Vagina (tissue), 2 donors: ENCODE data around the gene DNMBP. TPM values are rescaled to one million over a fixed set of nuclear protein-coding genes. Genes with fewer than 3 reads are reported as not detected.

Experiments
- DNase-seq, 2 donors: peaks; one replicate each; pipeline ENCODE4 v3.0.0-alpha.2; 2017; ENCODE audit errors: extremely low spot score in 2 of 2
- H3K27ac ChIP-seq: fragments of 200-600 bp; sonication (generic); one replicate; pipeline ENCODE4 v1.5.1; 2019
- H3K27me3 ChIP-seq: fragments of 200-600 bp; sonication (generic); one replicate; pipeline ENCODE4 v1.5.1; 2019
- H3K36me3 ChIP-seq, 2 donors: fragments of 200-600 bp; sonication (generic); one replicate each; pipeline ENCODE4 v1.5.1; 2017 to 2019
- H3K4me1 ChIP-seq: fragments of 200-600 bp; sonication (generic); one replicate; pipeline ENCODE4 v1.5.1; 2019
- H3K4me3 ChIP-seq, 2 donors: fragments of 200-600 bp; sonication (generic); 1 replicate in 1 of 2; 2 replicates in 1 of 2; pipeline ENCODE4 v1.5.1; 2016 to 2019
- H3K9me3 ChIP-seq: fragments of 200-600 bp; sonication (generic); one replicate; pipeline ENCODE4 v1.5.1; 2019
- POLR2A ChIP-seq, 2 donors: fragments of 450-650 bp; IDR thresholded peaks; one replicate each; pipeline ENCODE4 v1.6.1; 2017; ENCODE audit warnings: antibody characterized with exemption in 2 of 2, mild to moderate bottlenecking in 2 of 2, moderate library complexity in 2 of 2
- POLR2AphosphoS5 ChIP-seq, 2 donors: sonication (generic); formaldehyde crosslinking; IDR thresholded peaks; one replicate each; pipeline ENCODE4 v1.9.0; 2017; ENCODE audit warnings: antibody characterized with exemption in 2 of 2, mild to moderate bottlenecking in 2 of 2, low read depth in 1 of 2; ENCODE audit not compliant: insufficient read depth in 1 of 2
- intact Hi-C: fragments of 100-400 bp; cut with DNase I; formaldehyde crosslinking; loops from one replicate; pipeline ENCODE4 v1.15.1; 2023
- total RNA-seq: library from RNA; depleted of rRNA; stranded (reverse); fragments of >200 nt; gene quantifications from one replicate; pipeline ENCODE4 v1.2.3, GENCODE V29; 2016
- TF ChIP-seq, protein P1 (sequence below), 3 experiments: fragments of 450-650 bp in 2 of 3; fragments of 200-600 bp in 1 of 3; sonication (generic) in 1 of 3; IDR thresholded peaks; one replicate each; pipeline ENCODE4 v1.5.1; 2017 to 2019; ENCODE audit warnings: antibody characterized with exemption in 3 of 3, mild to moderate bottlenecking in 2 of 3, moderate library complexity in 2 of 3

The DNMBP gene
- total RNA-seq, 1 donor from 2014 or later: 31.9 TPM

DNA sequence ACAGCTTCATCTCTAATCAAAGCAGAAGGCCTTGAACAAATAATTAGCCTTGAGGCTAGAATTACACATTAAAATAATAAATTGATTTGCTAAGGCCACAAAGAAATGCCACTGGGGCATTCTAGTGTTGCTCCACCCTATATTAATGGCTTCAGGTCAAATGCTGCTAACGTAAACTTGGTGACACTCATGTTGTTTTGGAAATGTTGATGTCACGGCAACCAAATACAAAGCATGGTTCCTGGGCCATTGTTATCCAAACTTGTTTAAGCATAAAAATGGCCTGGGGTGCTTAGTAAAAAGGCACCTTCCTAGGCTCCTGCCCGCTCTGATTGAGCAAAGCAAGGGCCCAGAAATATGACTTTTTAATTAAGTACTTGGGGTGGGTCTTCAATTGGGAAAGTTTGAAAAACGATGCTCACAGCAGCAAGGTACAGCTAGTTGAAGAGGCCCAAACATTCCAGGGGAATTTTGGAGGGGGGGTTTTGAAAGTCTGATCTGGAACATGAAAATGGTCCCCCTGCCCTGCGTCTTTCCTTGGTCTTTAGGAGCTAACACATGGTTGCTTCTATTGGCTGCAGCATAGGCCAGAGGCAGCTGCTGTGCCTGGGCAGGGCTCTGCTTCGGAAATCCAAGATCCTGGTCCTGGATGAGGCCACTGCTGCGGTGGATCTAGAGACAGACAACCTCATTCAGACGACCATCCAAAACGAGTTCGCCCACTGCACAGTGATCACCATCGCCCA lies 159.6 kb downstream of the DNMBP start:
- H3K4me3 ChIP-seq: no peak overlapping the region
- no peak for DNase-seq
- no peaks in the 10 kb centered on the region for H3K4me1 ChIP-seq
- TF ChIP-seq POLR2A (IDR thresholded peaks at IDR 0.05) (no peak), POLR2AphosphoS5 (IDR thresholded peaks at IDR 0.05; ENCODE audit: insufficient read depth in 1 of 2, low read depth in 1 of 2) (no peak)
- TF ChIP-seq, protein P1, sequence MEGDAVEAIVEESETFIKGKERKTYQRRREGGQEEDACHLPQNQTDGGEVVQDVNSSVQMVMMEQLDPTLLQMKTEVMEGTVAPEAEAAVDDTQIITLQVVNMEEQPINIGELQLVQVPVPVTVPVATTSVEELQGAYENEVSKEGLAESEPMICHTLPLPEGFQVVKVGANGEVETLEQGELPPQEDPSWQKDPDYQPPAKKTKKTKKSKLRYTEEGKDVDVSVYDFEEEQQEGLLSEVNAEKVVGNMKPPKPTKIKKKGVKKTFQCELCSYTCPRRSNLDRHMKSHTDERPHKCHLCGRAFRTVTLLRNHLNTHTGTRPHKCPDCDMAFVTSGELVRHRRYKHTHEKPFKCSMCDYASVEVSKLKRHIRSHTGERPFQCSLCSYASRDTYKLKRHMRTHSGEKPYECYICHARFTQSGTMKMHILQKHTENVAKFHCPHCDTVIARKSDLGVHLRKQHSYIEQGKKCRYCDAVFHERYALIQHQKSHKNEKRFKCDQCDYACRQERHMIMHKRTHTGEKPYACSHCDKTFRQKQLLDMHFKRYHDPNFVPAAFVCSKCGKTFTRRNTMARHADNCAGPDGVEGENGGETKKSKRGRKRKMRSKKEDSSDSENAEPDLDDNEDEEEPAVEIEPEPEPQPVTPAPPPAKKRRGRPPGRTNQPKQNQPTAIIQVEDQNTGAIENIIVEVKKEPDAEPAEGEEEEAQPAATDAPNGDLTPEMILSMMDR (IDR thresholded peaks at IDR 0.05): no peak
- no peaks in the 10 kb centered on the region for H3K9me3 ChIP-seq
- intact Hi-C loops: no loop called here
- H3K27me3 ChIP-seq: no peaks in the 10 kb centered on the region
- H3K36me3 ChIP-seq: no peaks in the 10 kb centered on the region
- no peak overlapping the region for H3K27ac ChIP-seq

DNA sequence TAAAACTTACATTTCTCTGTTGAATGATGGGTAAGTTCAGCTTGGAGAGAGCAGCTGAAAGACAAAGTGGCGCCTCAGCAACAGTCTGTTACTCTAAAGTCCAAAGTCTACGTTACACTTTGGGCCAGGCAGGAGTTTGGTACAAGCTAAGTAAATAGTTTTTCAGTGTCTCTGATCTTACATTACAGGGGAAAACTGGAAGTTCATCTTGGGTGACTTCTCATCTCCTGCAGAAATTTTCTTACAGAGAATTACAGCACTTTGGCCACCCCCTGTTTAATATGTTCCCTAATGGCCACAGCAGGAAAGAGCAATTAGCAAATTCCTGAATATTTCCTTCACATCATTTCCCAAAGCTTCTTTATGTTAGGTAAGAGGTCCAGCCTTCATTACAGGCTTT lies 160.2 kb downstream of the DNMBP start:
- no peak overlapping the region for H3K27ac ChIP-seq
- H3K27me3 ChIP-seq: no peaks in the 10 kb centered on the region
- DNase-seq: no peak
- H3K4me1 ChIP-seq: no peaks in the 10 kb centered on the region
- H3K36me3 ChIP-seq: no peaks in the 10 kb centered on the region
- no peaks in the 10 kb centered on the region for H3K9me3 ChIP-seq
- TF ChIP-seq POLR2AphosphoS5 (IDR thresholded peaks at IDR 0.05; ENCODE audit: insufficient read depth in 1 of 2, low read depth in 1 of 2) (no peak), POLR2A (IDR thresholded peaks at IDR 0.05) (no peak)
- TF ChIP-seq, protein P1 (IDR thresholded peaks at IDR 0.05): no peak
- intact Hi-C loops: no loop called here
- H3K4me3 ChIP-seq: no peak overlapping the region

DNA sequence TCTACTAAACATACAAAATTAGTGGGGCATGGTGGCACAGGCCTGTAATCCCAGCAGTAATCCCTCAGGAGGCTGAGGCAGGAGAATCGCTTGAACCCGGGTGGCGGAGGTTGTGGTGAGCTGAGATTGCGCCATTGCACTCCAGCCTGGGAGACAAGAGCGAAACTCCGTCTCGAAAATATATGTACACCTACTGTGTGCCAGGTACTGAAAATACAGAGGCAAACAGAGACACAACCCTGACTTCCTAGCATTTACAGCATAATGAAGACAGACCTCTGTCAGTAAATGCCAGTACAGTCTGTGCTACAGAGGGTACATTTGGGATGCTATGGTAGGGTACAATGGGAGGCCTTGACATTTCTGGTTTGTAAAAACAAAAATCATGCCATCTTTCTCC lies 160.7 kb downstream of the DNMBP start:
- H3K4me3 ChIP-seq: no peak overlapping the region
- H3K27me3 ChIP-seq: no peaks in the 10 kb centered on the region
- no peak for DNase-seq
- H3K9me3 ChIP-seq: no peaks in the 10 kb centered on the region
- no peak overlapping the region for H3K27ac ChIP-seq
- intact Hi-C loops: no loop called here
- no peaks in the 10 kb centered on the region for H3K36me3 ChIP-seq
- TF ChIP-seq POLR2AphosphoS5 (IDR thresholded peaks at IDR 0.05; ENCODE audit: insufficient read depth in 1 of 2, low read depth in 1 of 2) (no peak), POLR2A (IDR thresholded peaks at IDR 0.05) (no peak)
- TF ChIP-seq, protein P1 (IDR thresholded peaks at IDR 0.05): no peak
- no peaks in the 10 kb centered on the region for H3K4me1 ChIP-seq

DNA sequence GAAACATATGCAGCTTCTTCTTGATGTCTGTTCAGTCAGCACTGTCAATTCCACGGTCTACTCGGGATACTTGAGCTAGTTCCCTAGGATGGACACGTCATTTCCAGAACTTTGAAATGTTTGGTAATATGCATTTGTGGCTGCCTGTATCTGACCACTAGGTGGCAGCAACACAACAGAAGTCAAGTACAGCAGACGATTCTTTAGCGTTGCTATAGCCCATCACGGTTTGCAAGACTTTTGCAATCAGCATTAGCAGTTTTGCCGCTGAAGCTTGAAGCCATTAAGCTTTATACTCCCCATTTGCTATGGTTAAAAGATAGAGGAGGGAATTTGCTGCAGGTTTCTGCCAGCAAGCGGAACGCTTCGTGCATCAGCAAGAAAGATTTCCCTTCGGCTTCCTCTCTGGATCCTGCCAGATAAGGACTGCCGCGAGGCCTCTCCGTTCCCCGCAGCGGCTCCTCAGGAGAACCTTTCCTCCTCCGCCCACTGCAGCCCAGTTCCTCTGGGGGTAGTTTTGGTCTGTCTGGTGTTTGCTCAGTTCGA lies 163.8 kb downstream of the DNMBP start:
- Histone ChIP-seq H3K9me3 (no peaks in the 10 kb centered on the region), H3K4me1 (no peaks in the 10 kb centered on the region), H3K27ac (peak overlapping the region; percentile 38), H3K27me3 (no peaks in the 10 kb centered on the region), H3K4me3 (peak overlapping the region; percentile 24 to 34), H3K36me3 (no peaks in the 10 kb centered on the region)
- TF ChIP-seq, protein P1 (IDR thresholded peaks at IDR 0.05): peak; percentile 97 to 98 (median 97)
- TF ChIP-seq POLR2A (IDR thresholded peaks at IDR 0.05) (no peak), POLR2AphosphoS5 (IDR thresholded peaks at IDR 0.05; ENCODE audit: insufficient read depth in 1 of 2, low read depth in 1 of 2) (peak in 1 of 2 donors; percentile 62)
- intact Hi-C loops: loop anchor here (2.0 kb wide), 1 partner anchor 199 kb away; no protein-coding TSS in a partner anchor
- DNase-seq: peak in 1 of 2 donors; percentile 93

DNA sequence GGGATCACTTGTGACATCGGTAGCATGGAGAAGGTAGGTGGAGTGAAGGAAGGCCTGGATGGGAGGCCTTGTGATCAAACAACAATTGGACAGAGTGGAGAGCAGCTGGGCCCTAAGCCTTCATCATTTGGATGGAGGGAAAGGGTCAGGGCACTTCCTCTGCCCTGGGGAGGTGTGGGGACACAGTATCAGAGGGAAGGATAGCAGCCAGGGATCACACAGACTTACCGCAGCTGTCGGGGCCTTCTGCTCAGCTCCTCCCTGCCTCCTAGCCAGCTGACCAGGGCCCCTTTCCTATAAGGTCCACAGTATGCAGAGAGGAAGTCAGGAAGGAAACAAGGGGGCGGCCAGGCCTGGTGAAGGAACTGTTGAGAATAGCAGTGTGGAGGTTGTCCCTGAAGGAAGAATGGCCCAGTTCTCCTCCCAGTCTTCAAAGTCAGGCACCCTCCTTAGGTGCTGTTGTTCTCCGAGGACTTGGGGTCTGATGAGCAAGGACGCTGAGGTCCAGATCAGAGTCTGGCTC lies 165.3 kb downstream of the DNMBP start:
- Histone ChIP-seq H3K9me3 (no peaks in the 10 kb centered on the region), H3K4me3 (no peak overlapping the region), H3K4me1 (no peaks in the 10 kb centered on the region), H3K27me3 (no peaks in the 10 kb centered on the region), H3K36me3 (no peaks in the 10 kb centered on the region), H3K27ac (no peak overlapping the region)
- intact Hi-C loops: no loop called here
- TF ChIP-seq POLR2AphosphoS5 (IDR thresholded peaks at IDR 0.05; ENCODE audit: insufficient read depth in 1 of 2, low read depth in 1 of 2): no peak
- no peak for TF ChIP-seq POLR2A (IDR thresholded peaks at IDR 0.05)
- TF ChIP-seq, protein P1 (IDR thresholded peaks at IDR 0.05): no peak
- no peak for DNase-seq
